K562 (cell line): ENCODE data around the gene TSPAN11. TPM values are rescaled to one million over a fixed set of nuclear protein-coding genes. Genes with fewer than 3 reads are reported as not detected.

Experiments
- ATAC-seq: fragments of 200-7000 bp; cut with Tn5 transposase; 3 replicates; pipeline ENCODE4 v1.9.1; 2020; ENCODE audit warnings: moderate library complexity
- BruUV-seq: library from RNA; stranded (reverse); fragments of 400-500 nt; replicated peaks from 2 replicates; lab custom pipeline; 2021; lab: Mats Ljungman, UMichigan
- CTCF ChIA-PET: fragments of 300-600 bp; formaldehyde crosslinking; extraction: SDS; loops from one replicate; lab custom pipeline; 2021; ENCODE audit warnings: low intra/inter-chr PET ratio; lab: Yijun Ruan, JAX
- POLR2A ChIA-PET: fragments of 300-600, 350-650 bp; sonication (Branson Sonifier 250); formaldehyde crosslinking; extraction: SDS; loops from one replicate; lab custom pipeline; 2021; ENCODE audit warnings: antibody characterized with exemption, inconsistent platforms; lab: Yijun Ruan, JAX
- DNase-seq, 4 experiments: peaks; one replicate each; pipeline versions ENCODE4 v3.0.0 to v3.0.0-alpha.2; 2011 to 2018; ENCODE audit warnings: low spot score in 3 of 4, mixed read lengths in 3 of 4; ENCODE audit errors: extremely low read depth in 1 of 4
- FAIRE-seq: peaks from 2 replicates; lab custom pipeline; 2011; peaks lifted over from hg19 to GRCh38; lab: Jason Lieb, UNC
- H2AFZ ChIP-seq: 2 replicates; pipeline ENCODE4 v1.6.0; 2011; ENCODE audit warnings: low read depth, low read length, control low read depth, inconsistent platforms
- H3K27ac ChIP-seq: fragments of 200-600 bp; 3 replicates; pipeline ENCODE4 v1.8.0; 2011; ENCODE audit warnings: low read depth, mild to moderate bottlenecking, control low read depth, inconsistent platforms, low read length, moderate library complexity, mixed read lengths; ENCODE audit errors: extremely low read depth
- H3K27me3 ChIP-seq, 2 experiments: fragments of 300-600 bp in 1 of 2; 2 replicates in 1 of 2; 3 replicates in 1 of 2; pipeline versions ENCODE4 v1.6.0 to v1.8.0; 2011; ENCODE audit warnings: inconsistent platforms in 2 of 2, low read length in 2 of 2, mild to moderate bottlenecking in 1 of 2, mixed read lengths in 1 of 2, moderate library complexity in 1 of 2; ENCODE audit not compliant: control insufficient read depth in 2 of 2, insufficient read depth in 2 of 2
- H3K36me3 ChIP-seq: fragments of 300-600 bp; 3 replicates; pipeline ENCODE4 v1.8.0; 2011; ENCODE audit warnings: mild to moderate bottlenecking, low read length, inconsistent platforms; ENCODE audit not compliant: control insufficient read depth, insufficient read depth
- H3K4me1 ChIP-seq, 2 experiments: fragments of 200-600 bp in 1 of 2; replicated peaks in 1 of 2; 2 replicates in 1 of 2; 3 replicates in 1 of 2; pipeline versions ENCODE4 v1.5.1 to v1.8.0; 2011; ENCODE audit warnings: inconsistent platforms in 2 of 2, low read length in 2 of 2, mild to moderate bottlenecking in 1 of 2, mixed read lengths in 1 of 2, moderate library complexity in 1 of 2; ENCODE audit not compliant: control insufficient read depth in 2 of 2, insufficient read depth in 2 of 2
- H3K4me2 ChIP-seq: 2 replicates; pipeline ENCODE4 v1.6.1; 2011; ENCODE audit warnings: low read length, control low read depth, inconsistent platforms, mixed read lengths; ENCODE audit not compliant: insufficient read depth
- H3K4me3 ChIP-seq: fragments of 200-600 bp; sonication (generic), shearing (Covaris generic); 2 replicates; pipeline ENCODE4 v1.5.1; 2016; ENCODE audit warnings: control low read depth, inconsistent platforms
- H3K79me2 ChIP-seq: fragments of 200-600 bp; 3 replicates; pipeline ENCODE4 v1.8.0; 2011; ENCODE audit warnings: low read length, inconsistent platforms; ENCODE audit not compliant: control insufficient read depth, insufficient read depth
- H3K9ac ChIP-seq, 2 experiments: 2 replicates each; pipeline versions ENCODE4 v1.6.0 to v1.6.1; 2011; ENCODE audit warnings: low read depth in 2 of 2, low read length in 2 of 2, control low read depth in 1 of 2, inconsistent platforms in 1 of 2, mild to moderate bottlenecking in 1 of 2, mixed read lengths in 1 of 2; ENCODE audit not compliant: insufficient read depth in 1 of 2
- H3K9me1 ChIP-seq: one replicate; pipeline ENCODE4 v1.6.0; 2011; ENCODE audit warnings: inconsistent platforms, mild to moderate bottlenecking, low read length, moderate library complexity; ENCODE audit not compliant: control insufficient read depth, insufficient read depth
- H3K9me3 ChIP-seq: replicated peaks from 2 replicates; pipeline ENCODE4 v1.5.1; 2011; ENCODE audit warnings: low read depth, low read length, inconsistent platforms; ENCODE audit not compliant: control insufficient read depth, insufficient read depth
- H4K20me1 ChIP-seq: replicated peaks from 2 replicates; pipeline ENCODE4 v1.6.1; 2011; ENCODE audit warnings: low read length, inconsistent platforms, mixed read lengths; ENCODE audit not compliant: control insufficient read depth, insufficient read depth
- BCLAF1 ChIP-seq, 2 experiments: fragments of 450-650 bp in 1 of 2; IDR thresholded peaks; 2 replicates each; pipeline ENCODE4 v1.6.1; 2011 to 2017; ENCODE audit warnings: low read depth in 2 of 2, antibody characterized with exemption in 1 of 2, borderline replicate concordance in 1 of 2, low read length in 1 of 2, mild to moderate bottlenecking in 1 of 2, mixed read lengths in 1 of 2; ENCODE audit not compliant: control insufficient read depth in 1 of 2
- FOXK2 ChIP-seq, 2 experiments: fragments of 450-650 bp; IDR thresholded peaks in 1 of 2; conservative IDR thresholded peaks in 1 of 2; 2 replicates each; pipeline ENCODE4 v1.6.1; 2016; ENCODE audit warnings: low read depth in 2 of 2, mild to moderate bottlenecking in 1 of 2
- HES1 ChIP-seq: fragments of 450-650 bp; IDR thresholded peaks from 2 replicates; pipeline ENCODE4 v1.6.1; 2016; ENCODE audit warnings: low read depth, mild to moderate bottlenecking, moderate library complexity
- HMGXB4 ChIP-seq: sonication (generic); formaldehyde crosslinking; IDR thresholded peaks from 2 replicates; pipeline ENCODE4 v1.8.1; 2023; ENCODE audit warnings: mild to moderate bottlenecking, missing genetic modification reagents
- ILK ChIP-seq: fragments of 450-650 bp; IDR thresholded peaks from 2 replicates; pipeline ENCODE4 v1.6.1; 2016; ENCODE audit warnings: missing genetic modification characterization, low read depth, mild to moderate bottlenecking, missing compliant biosample characterization, moderate library complexity, borderline replicate concordance
- MAFG ChIP-seq: fragments of 450-650 bp; conservative IDR thresholded peaks from 2 replicates; pipeline ENCODE4 v1.6.1; 2016; ENCODE audit warnings: missing genetic modification characterization, missing compliant biosample characterization
- NBN ChIP-seq: fragments of 450-650 bp; IDR thresholded peaks from 2 replicates; pipeline ENCODE4 v1.6.1; 2016; ENCODE audit warnings: low read depth, mild to moderate bottlenecking
- RBM22 ChIP-seq: fragments of 200-400 bp; formaldehyde crosslinking; IDR thresholded peaks from 2 replicates; pipeline ENCODE4 v1.6.1; 2018; ENCODE audit warnings: low read length, low read depth; ENCODE audit not compliant: poor library complexity, severe bottlenecking
- THRA ChIP-seq: fragments of 450-650 bp; IDR thresholded peaks from 2 replicates; pipeline ENCODE4 v1.6.1; 2017; ENCODE audit warnings: mild to moderate bottlenecking, moderate library complexity
- U2AF1 ChIP-seq: fragments of 200-400 bp; formaldehyde crosslinking; optimal IDR thresholded peaks from 2 replicates; pipeline ENCODE3; 2017; ENCODE audit warnings: mild to moderate bottlenecking, low read depth, low read length, moderate library complexity
- ZNF668 ChIP-seq: fragments of 250-450 bp; sonication (Bioruptor Pico); IDR thresholded peaks from 2 replicates; pipeline ENCODE4 v1.8.0; 2022; ENCODE audit warnings: mild to moderate bottlenecking, inconsistent platforms
- WGBS: fragments of 100-300 bp; shearing (Covaris generic); methylation state at CpG from one replicate; pipeline ENCODE4 v1.1.6; 2016; ENCODE audit warnings: low coverage, mixed read lengths; ENCODE audit not compliant: insufficient coverage; ENCODE audit errors: missing lambda C conversion rate; 5-methylcytosine and 5-hydroxymethylcytosine counted together
- in situ Hi-C: fragments of 300-500 bp; cut with MboI; formaldehyde crosslinking; loops from 4 replicates; pipeline ENCODE4 v1.15.0; 2018; ENCODE audit warnings: inconsistent platforms, mixed read lengths
- intact Hi-C: fragments of 100-400 bp; cut with micrococcal nuclease; formaldehyde crosslinking; loops from 2 replicates; pipeline ENCODE4 v1.14.2; 2022
- polyA plus RNA-seq, 8 experiments: library from polyadenylated mRNA; depleted of rRNA in 4 of 8; stranded (reverse) in 5 of 8; unstranded in 3 of 8; fragments of >200 nt; fragmentation: Nextera tagmentation in 2 of 8; fragmentation: Illumina TruSeq in 1 of 8; extraction: Ambion mirVana in 2 of 8; extraction: Trizol in 1 of 8; gene quantifications; 2 replicates each; pipeline versions ENCODE4 v1.2.1 to v1.2.3, GENCODE V29; 2011 to 2014; ENCODE audit warnings: inconsistent platforms in 1 of 8, missing spikeins in 1 of 8
- total RNA-seq, 7 experiments: library from RNA; depleted of rRNA in 6 of 7; stranded (reverse); fragments of >200 nt in 6 of 7; fragmentation: Illumina TruSeq in 2 of 7; extraction: Trizol in 2 of 7; gene quantifications; 2 replicates each; pipeline versions ENCODE4 v1.2.1 to v1.2.3, GENCODE V29; 2011 to 2021; ENCODE audit warnings: low replicate concordance in 1 of 7

TSPAN11 gene
- total and polyA plus RNA-seq, 9 of the 15 experiments (the other 6 are each of a cell fraction or from before 2014, with no cell fraction given): not detected

- H4K20me1 ChIP-seq: 0 out of 2 replicates have a peak, but pooled peaks cover 7% of the 10 kb centered on the region
- FAIRE-seq: no peak
- H3K79me2 ChIP-seq: no peaks in the 10 kb centered on the region
- no peaks in the 10 kb centered on the region for H3K9me3 ChIP-seq
- DNase-seq: no peak
- intact Hi-C loops: no loop called here
- ATAC-seq: no peak
- H3K27me3 ChIP-seq: peaks cover 4 to 74% of the 10 kb centered on the region in 2 experiments; a peak in 4 of 5 replicates
- H3K4me1 ChIP-seq: no peaks in the 10 kb centered on the region
- H3K4me2 ChIP-seq: no peak overlapping the region
- no peaks in the 10 kb centered on the region for H3K36me3 ChIP-seq
- H3K4me3 ChIP-seq: no peak overlapping the region
- no TSS peak for BruUV-seq
- in situ Hi-C loops: no loop called here
- no peak overlapping the region for H2AFZ ChIP-seq
- POLR2A ChIA-PET: no interaction called here
- TF ChIP-seq HMGXB4 (CRISPR knock-in tag) (no peak), ILK (tag) (no peak), RBM22 (no peak), MAFG (tag) (no peak), NBN (no peak), FOXK2 (conservative IDR thresholded peaks at IDR 0.05 in 1 of 2, IDR thresholded peaks at IDR 0.05 in 1 of 2; ENCODE audit: low read depth in 2 of 2) (no peak), THRA (no peak), BCLAF1 (IDR thresholded peaks at IDR 0.05; ENCODE audit: borderline replicate concordance in 1 of 2, control insufficient read depth in 1 of 2, low read depth in 2 of 2, low read length in 1 of 2) (no peak), U2AF1 (no peak), HES1 (no peak), ZNF668 (no peak)
- H3K9me1 ChIP-seq: no peaks in the 10 kb centered on the region
- CTCF ChIA-PET: no interaction called here
- 0% methylated on average over 9 of the region's 13 CpGs for WGBS
- no peak overlapping the region; a peak in 1 of 4 replicates for H3K9ac ChIP-seq
- H3K27ac ChIP-seq: no peak overlapping the region
Observed at GRCh38 chr12:30994274-30994673, 67.7 kb downstream of the TSPAN11 start.
